Stimulated activated effector memory CD8-positive, alpha-beta T cell treated with anti-CD3 and anti-CD28 coated beads, Interleukin-12 subunit alpha, Interleukin-12 subunit beta, amount 100 ng/mL, for 72 hours (primary cell): Measurements from ENCODE around the gene SHANK2.

Experiments
- ATAC-seq: fragments of 150-1000 bp; cut with Tn5 transposase; 2 replicates; pipeline ENCODE4 v1.10.0; 2021
- DNase-seq, 2 donors: peaks; one replicate each; pipeline ENCODE4 v3.0.0; 2021 to 2022; ENCODE audit warnings: low spot score in 2 of 2
- H3K27ac Mint-ChIP-seq: one replicate; pipeline ENCODE4 v1.8.0; 2022; ENCODE audit warnings: mild to moderate bottlenecking, mixed read lengths
- H3K36me3 Mint-ChIP-seq: one replicate; pipeline ENCODE4 v1.8.0; 2022; ENCODE audit warnings: mild to moderate bottlenecking, mixed read lengths
- H3K4me1 Mint-ChIP-seq: one replicate; pipeline ENCODE4 v1.8.0; 2022; ENCODE audit warnings: mixed read lengths
- H3K4me3 Mint-ChIP-seq: one replicate; pipeline ENCODE4 v1.8.0; 2022; ENCODE audit warnings: mild to moderate bottlenecking, mixed read lengths
- H3K9me3 Mint-ChIP-seq: one replicate; pipeline ENCODE4 v1.8.0; 2022; ENCODE audit warnings: mixed read lengths

The SHANK2 gene

GRCh38 chr11:71206186-71206585 lies 46.2 kb downstream of the SHANK2 start:
- ATAC-seq: no peak

GRCh38 chr11:71204748-71205664 lies 47.4 kb downstream of the SHANK2 start:
- no peak overlapping the region for H3K4me3 Mint-ChIP-seq
- H3K27ac Mint-ChIP-seq: no peak overlapping the region
- ATAC-seq (no peak), DNase-seq (no peak)
- no peaks in the 10 kb centered on the region for H3K4me1 Mint-ChIP-seq
- no peaks in the 10 kb centered on the region for H3K36me3 Mint-ChIP-seq
- no peaks in the 10 kb centered on the region for H3K9me3 Mint-ChIP-seq

More at GRCh38 chr11:71206186-71206585, 46.2 kb downstream of the SHANK2 start:
- H3K36me3 Mint-ChIP-seq: no peaks in the 10 kb centered on the region
- H3K4me3 Mint-ChIP-seq: no peak overlapping the region
- no peaks in the 10 kb centered on the region for H3K9me3 Mint-ChIP-seq
- no peaks in the 10 kb centered on the region for H3K4me1 Mint-ChIP-seq
- no peak for DNase-seq
- H3K27ac Mint-ChIP-seq: no peak overlapping the region

GRCh38 chr11:71204294-71204693 lies 48.1 kb downstream of the SHANK2 start:
- Mint-ChIP-seq H3K36me3 (no peaks in the 10 kb centered on the region), H3K27ac (no peak overlapping the region), H3K4me3 (no peak overlapping the region), H3K4me1 (no peaks in the 10 kb centered on the region), H3K9me3 (no peaks in the 10 kb centered on the region)
- no peak for ATAC-seq
- no peak for DNase-seq

GRCh38 chr11:71203681-71204080 lies 48.7 kb downstream of the SHANK2 start:
- Mint-ChIP-seq H3K4me3 (no peak overlapping the region), H3K9me3 (no peaks in the 10 kb centered on the region), H3K4me1 (no peaks in the 10 kb centered on the region), H3K36me3 (no peaks in the 10 kb centered on the region), H3K27ac (no peak overlapping the region)
- DNase-seq (no peak), ATAC-seq (no peak)

- Mint-ChIP-seq H3K27ac (no peak overlapping the region), H3K4me3 (no peak overlapping the region), H3K36me3 (no peaks in the 10 kb centered on the region), H3K9me3 (no peaks in the 10 kb centered on the region), H3K4me1 (no peaks in the 10 kb centered on the region)
- no peak for DNase-seq
- no peak for ATAC-seq
These were observed 49.4 kb downstream of the SHANK2 start for GRCh38 chr11:71202966-71203365.

- no peak for ATAC-seq
- H3K27ac Mint-ChIP-seq: no peak overlapping the region
- no peaks in the 10 kb centered on the region for H3K9me3 Mint-ChIP-seq
- H3K4me1 Mint-ChIP-seq: no peaks in the 10 kb centered on the region
- no peaks in the 10 kb centered on the region for H3K36me3 Mint-ChIP-seq
- H3K4me3 Mint-ChIP-seq: no peak overlapping the region
- no peak for DNase-seq
These were observed 49.8 kb downstream of the SHANK2 start for GRCh38 chr11:71202598-71202944.
